HT1080 (cell line): ENCODE results near the gene ATOH8. TPM values are rescaled to one million over a fixed set of nuclear protein-coding genes. Genes with fewer than 3 reads are reported as not detected.
"Not testable (repeated sequence)": the region's sequence is repeated elsewhere in the genome, so short reads cannot be mapped to it uniquely, and the experiment has no call there.

Source experiments
- DNase-seq: peaks from one replicate; pipeline ENCODE4 v3.0.0-alpha.2; 2015; ENCODE audit warnings: low read depth
- polyA plus RNA-seq, 2 experiments: library from polyadenylated mRNA; depleted of rRNA; stranded (reverse); fragments of >200 nt; gene quantifications; 2 replicates each; pipeline ENCODE4 v1.2.3, GENCODE V29; 2015
- total RNA-seq: library from RNA; depleted of rRNA; stranded (reverse); fragments of >200 nt; shearing (Covaris generic); gene quantifications from 2 replicates; pipeline ENCODE4 v1.2.3, GENCODE V29; 2014; rRNA removed

The ATOH8 gene
- total RNA-seq, result 2.1 and 3.8 TPM in 2 replicates
- 4.1 and 4.5 TPM in 2 replicates for polyA plus RNA-seq (2015; cell fraction: cytosol; rRNA removed)
- polyA plus RNA-seq (2015; cell fraction: nucleus; rRNA removed), result 2.9 and 3.6 TPM in 2 replicates

GRCh38 chr2:85753525-85754312 is at the start of gene ATOH8:
TSS of gene ATOH8 (plus strand) at chr2:85753991. CDS start at chr2:85754190, 199 bp downstream.
- no peak for DNase-seq

- no peak for DNase-seq
Measured at GRCh38 chr2:85704038-85704437, 49.8 kb upstream of the ATOH8 start.

- DNase-seq, result no peak
Measured at GRCh38 chr2:85704800-85705679, 48.8 kb upstream of the ATOH8 start.

GRCh38 chr2:85705680-85706039 is 48.1 kb upstream of the ATOH8 start:
- DNase-seq, result peak; percentile 74

- DNase-seq, result no peak
Measured at GRCh38 chr2:85706063-85706462, 47.7 kb upstream of the ATOH8 start.

GRCh38 chr2:85706599-85707296 is 47.0 kb upstream of the ATOH8 start:
- DNase-seq, result no peak

GRCh38 chr2:85707304-85707703 is 46.5 kb upstream of the ATOH8 start:
- peak; percentile 75 for DNase-seq

- DNase-seq, result no peak
Measured at GRCh38 chr2:85708641-85709040, 45.1 kb upstream of the ATOH8 start.

GRCh38 chr2:85709401-85709811 is 44.4 kb upstream of the ATOH8 start:
- DNase-seq, result no peak

- no peak for DNase-seq
Measured at GRCh38 chr2:85710687-85711577, 42.9 kb upstream of the ATOH8 start.

- no peak for DNase-seq
Measured at GRCh38 chr2:85711578-85712060, 42.2 kb upstream of the ATOH8 start.

GRCh38 chr2:85712336-85712735 is 41.5 kb upstream of the ATOH8 start:
- DNase-seq, result no peak

- no peak for DNase-seq
Measured at GRCh38 chr2:85712849-85713612, 40.8 kb upstream of the ATOH8 start.

GRCh38 chr2:85713836-85714235 is 40.0 kb upstream of the ATOH8 start:
- DNase-seq, result no peak

- DNase-seq, result not testable (repeated sequence)
Measured at GRCh38 chr2:85714421-85714820, 39.4 kb upstream of the ATOH8 start.

GRCh38 chr2:85714841-85715240 is 39.0 kb upstream of the ATOH8 start:
- no peak for DNase-seq

- DNase-seq, result no peak
Measured at GRCh38 chr2:85716346-85716914, 37.4 kb upstream of the ATOH8 start.

GRCh38 chr2:85717308-85718008 is 36.3 kb upstream of the ATOH8 start:
- DNase-seq, result no peak

GRCh38 chr2:85718009-85718391 is 35.8 kb upstream of the ATOH8 start:
- no peak for DNase-seq
